ENCODE results near the gene SGPP2.

- TF ChIP-seq, protein P1, sequence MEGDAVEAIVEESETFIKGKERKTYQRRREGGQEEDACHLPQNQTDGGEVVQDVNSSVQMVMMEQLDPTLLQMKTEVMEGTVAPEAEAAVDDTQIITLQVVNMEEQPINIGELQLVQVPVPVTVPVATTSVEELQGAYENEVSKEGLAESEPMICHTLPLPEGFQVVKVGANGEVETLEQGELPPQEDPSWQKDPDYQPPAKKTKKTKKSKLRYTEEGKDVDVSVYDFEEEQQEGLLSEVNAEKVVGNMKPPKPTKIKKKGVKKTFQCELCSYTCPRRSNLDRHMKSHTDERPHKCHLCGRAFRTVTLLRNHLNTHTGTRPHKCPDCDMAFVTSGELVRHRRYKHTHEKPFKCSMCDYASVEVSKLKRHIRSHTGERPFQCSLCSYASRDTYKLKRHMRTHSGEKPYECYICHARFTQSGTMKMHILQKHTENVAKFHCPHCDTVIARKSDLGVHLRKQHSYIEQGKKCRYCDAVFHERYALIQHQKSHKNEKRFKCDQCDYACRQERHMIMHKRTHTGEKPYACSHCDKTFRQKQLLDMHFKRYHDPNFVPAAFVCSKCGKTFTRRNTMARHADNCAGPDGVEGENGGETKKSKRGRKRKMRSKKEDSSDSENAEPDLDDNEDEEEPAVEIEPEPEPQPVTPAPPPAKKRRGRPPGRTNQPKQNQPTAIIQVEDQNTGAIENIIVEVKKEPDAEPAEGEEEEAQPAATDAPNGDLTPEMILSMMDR (conservative IDR thresholded peaks at IDR 0.05; ENCODE audit: low read depth, low read length): no peak
- no peak for TF ChIP-seq EZH2 (IDR thresholded peaks at IDR 0.05; ENCODE audit: low read length, unreplicated experiment)
Measured at GRCh38 chr2:222591661-222592060, 167.3 kb downstream of the SGPP2 start.

Measured in PC-3 (cell line).